Cerebellar cortex (tissue), 1 donor: ENCODE data around the gene TADA2B.
"Not testable (repeated sequence)": the region's sequence is repeated elsewhere in the genome, so short reads cannot be mapped to it uniquely, and the experiment has no call there.

Experiments used
- DNase-seq: peaks from one replicate; pipeline ENCODE4 v3.0.0-alpha.2; 2015; ENCODE audit warnings: low spot score

Gene TADA2B

GRCh38 chr4:7060346-7061150, 17.4 kb downstream of the TADA2B start:
- DNase-seq = no peak

GRCh38 chr4:7061815-7062214, 18.6 kb downstream of the TADA2B start:
- no peak for DNase-seq

GRCh38 chr4:7062816-7063215, 19.6 kb downstream of the TADA2B start:
- no peak for DNase-seq

GRCh38 chr4:7063362-7063761, 20.2 kb downstream of the TADA2B start:
- no peak for DNase-seq

GRCh38 chr4:7066006-7066405, 22.8 kb downstream of the TADA2B start:
- no peak for DNase-seq

- no peak for DNase-seq
Measured at GRCh38 chr4:7066493-7066892, 23.3 kb downstream of the TADA2B start.

GRCh38 chr4:7067126-7067451, 23.9 kb downstream of the TADA2B start:
- DNase-seq = no peak

GRCh38 chr4:7067452-7068278, 24.5 kb downstream of the TADA2B start, which contains the start of gene GRPEL1:
TSS of gene GRPEL1 (minus strand) at chr4:7068064. CDS start at chr4:7068032, 32 bp downstream.
- peak; percentile 100 for DNase-seq

GRCh38 chr4:7068279-7068842, 25.2 kb downstream of the TADA2B start:
- no peak for DNase-seq

- no peak for DNase-seq
Measured at GRCh38 chr4:7068883-7069282, 25.7 kb downstream of the TADA2B start.

- peak; percentile 87 for DNase-seq
Measured at GRCh38 chr4:7070729-7071511, 27.7 kb downstream of the TADA2B start.

GRCh38 chr4:7073059-7073458, 29.9 kb downstream of the TADA2B start:
- no peak for DNase-seq

- peak; percentile 75 for DNase-seq
Measured at GRCh38 chr4:7073526-7074390, 30.6 kb downstream of the TADA2B start.

GRCh38 chr4:7074426-7074825, 31.3 kb downstream of the TADA2B start:
- no peak for DNase-seq

- peak; percentile 31 for DNase-seq
Measured at GRCh38 chr4:7075962-7076695, 33.0 kb downstream of the TADA2B start.

GRCh38 chr4:7076696-7077082, 33.5 kb downstream of the TADA2B start:
- DNase-seq = no peak

- no peak for DNase-seq
Measured at GRCh38 chr4:7077371-7077770, 34.2 kb downstream of the TADA2B start.

GRCh38 chr4:7078025-7078424, 34.9 kb downstream of the TADA2B start:
- DNase-seq = no peak

- DNase-seq = not testable (repeated sequence)
Measured at GRCh38 chr4:7079483-7079882, 36.3 kb downstream of the TADA2B start.

- DNase-seq = not testable (repeated sequence)
Measured at GRCh38 chr4:7079909-7080308, 36.7 kb downstream of the TADA2B start.
